H1 (cell line): ENCODE data around the gene TRIM7.

Experiments
- BACH1 ChIP-seq: IDR thresholded peaks from 2 replicates; pipeline ENCODE4 v1.6.1; 2012; ENCODE audit warnings: low read length, improper control_type of control experiment
- CHD2 ChIP-seq: IDR thresholded peaks from 2 replicates; pipeline ENCODE4 v1.6.1; 2012; ENCODE audit warnings: low read length, improper control_type of control experiment
- EZH2 ChIP-seq: fragments of 200-600 bp; sonication (generic); IDR thresholded peaks from 2 replicates; pipeline ENCODE4 v1.7.1; 2012; ENCODE audit warnings: low read depth, mild to moderate bottlenecking, moderate library complexity, low read length, inconsistent platforms; ENCODE audit not compliant: severe bottlenecking
- GTF2F1 ChIP-seq: IDR thresholded peaks from 2 replicates; pipeline ENCODE4 v1.6.1; 2012; ENCODE audit warnings: low read depth, low read length, improper control_type of control experiment, borderline replicate concordance
- JUN ChIP-seq: IDR thresholded peaks from 2 replicates; pipeline ENCODE4 v1.6.1; 2011; ENCODE audit warnings: low read depth, mild to moderate bottlenecking, improper control_type of control experiment, low read length
- POLR2A ChIP-seq, 2 experiments: IDR thresholded peaks; 1 replicate in 1 of 2; 2 replicates in 1 of 2; pipeline ENCODE4 v1.6.1; 2011; ENCODE audit warnings: low read depth in 2 of 2, low read length in 2 of 2, mild to moderate bottlenecking in 2 of 2; ENCODE audit errors: control extremely low read depth in 1 of 2
- POLR2AphosphoS5 ChIP-seq: IDR thresholded peaks from 2 replicates; pipeline ENCODE4 v1.6.1; 2011; ENCODE audit warnings: low read depth, low read length
- RNF2 ChIP-seq: fragments of 200-900, 300-1000 bp; sonication (generic); IDR thresholded peaks from 2 replicates; pipeline ENCODE4 v1.7.1; 2016; ENCODE audit warnings: borderline replicate concordance, low read depth, mild to moderate bottlenecking, antibody characterized with exemption, low read length; ENCODE audit not compliant: poor library complexity, severe bottlenecking; ENCODE audit errors: missing control alignments
- TAF1 ChIP-seq: IDR thresholded peaks from 2 replicates; pipeline ENCODE4 v1.6.1; 2011; ENCODE audit warnings: mild to moderate bottlenecking, low read depth, low read length
- TF ChIP-seq, protein P1 (sequence below), 3 experiments: IDR thresholded peaks; 1 replicate in 2 of 3; 2 replicates in 1 of 3; pipeline versions ENCODE4 v1.5.1 to v1.6.1; 2011; ENCODE audit warnings: low read length in 3 of 3, mild to moderate bottlenecking in 3 of 3, inconsistent platforms in 2 of 3, low read depth in 1 of 3, moderate library complexity in 1 of 3; ENCODE audit not compliant: insufficient read depth in 1 of 3; ENCODE audit errors: control extremely low read depth in 1 of 3
- TF ChIP-seq, protein P2 (sequence below): IDR thresholded peaks from 2 replicates; pipeline ENCODE4 v1.6.1; 2012; ENCODE audit warnings: inconsistent platforms
- TF ChIP-seq, protein P3 (sequence below): IDR thresholded peaks from 2 replicates; pipeline ENCODE4 v1.6.1; 2012; ENCODE audit warnings: inconsistent platforms

DNA sequence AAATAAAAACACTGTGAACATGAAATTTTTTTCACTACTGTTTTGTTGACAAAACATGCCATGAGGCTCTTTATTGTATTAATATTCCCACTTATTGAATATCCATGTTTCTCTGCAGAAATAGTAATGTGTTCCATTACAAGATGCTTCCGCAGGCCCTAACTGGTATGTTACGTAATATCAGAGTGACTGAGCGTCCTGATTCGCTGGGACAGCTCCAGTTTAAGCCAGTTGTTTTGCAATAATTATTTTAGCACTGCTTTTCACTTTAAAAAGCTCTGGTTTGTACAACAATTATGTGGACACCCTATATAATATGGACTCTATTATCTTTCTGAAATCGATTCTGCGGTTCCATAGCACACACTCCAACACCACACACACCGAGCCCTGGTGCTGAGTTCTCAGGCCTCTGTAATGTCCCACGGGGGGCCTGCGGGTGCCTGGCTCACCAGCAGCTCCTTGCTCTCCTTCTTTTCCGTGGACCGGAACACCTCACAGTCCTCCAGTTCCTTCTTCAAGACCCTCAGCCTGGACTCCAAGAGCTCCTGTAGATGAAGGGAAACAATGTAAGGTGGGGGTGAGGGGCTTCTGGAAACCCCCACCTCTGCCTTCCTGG lies 1.8 kb downstream of the TRIM7 start:
- TF ChIP-seq GTF2F1 (no peak), CHD2 (no peak), EZH2 (no peak), POLR2A (IDR thresholded peaks at IDR 0.05; ENCODE audit: control extremely low read depth in 1 of 2, low read depth in 2 of 2, low read length in 2 of 2) (no peak), BACH1 (no peak), RNF2 (no peak), POLR2AphosphoS5 (no peak), JUN (no peak), TAF1 (no peak)
- TF ChIP-seq, protein P1, sequence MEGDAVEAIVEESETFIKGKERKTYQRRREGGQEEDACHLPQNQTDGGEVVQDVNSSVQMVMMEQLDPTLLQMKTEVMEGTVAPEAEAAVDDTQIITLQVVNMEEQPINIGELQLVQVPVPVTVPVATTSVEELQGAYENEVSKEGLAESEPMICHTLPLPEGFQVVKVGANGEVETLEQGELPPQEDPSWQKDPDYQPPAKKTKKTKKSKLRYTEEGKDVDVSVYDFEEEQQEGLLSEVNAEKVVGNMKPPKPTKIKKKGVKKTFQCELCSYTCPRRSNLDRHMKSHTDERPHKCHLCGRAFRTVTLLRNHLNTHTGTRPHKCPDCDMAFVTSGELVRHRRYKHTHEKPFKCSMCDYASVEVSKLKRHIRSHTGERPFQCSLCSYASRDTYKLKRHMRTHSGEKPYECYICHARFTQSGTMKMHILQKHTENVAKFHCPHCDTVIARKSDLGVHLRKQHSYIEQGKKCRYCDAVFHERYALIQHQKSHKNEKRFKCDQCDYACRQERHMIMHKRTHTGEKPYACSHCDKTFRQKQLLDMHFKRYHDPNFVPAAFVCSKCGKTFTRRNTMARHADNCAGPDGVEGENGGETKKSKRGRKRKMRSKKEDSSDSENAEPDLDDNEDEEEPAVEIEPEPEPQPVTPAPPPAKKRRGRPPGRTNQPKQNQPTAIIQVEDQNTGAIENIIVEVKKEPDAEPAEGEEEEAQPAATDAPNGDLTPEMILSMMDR (IDR thresholded peaks at IDR 0.05; ENCODE audit: control extremely low read depth in 1 of 3, insufficient read depth in 1 of 3, low read depth in 1 of 3, low read length in 3 of 3) = no peak
- TF ChIP-seq, protein P2, sequence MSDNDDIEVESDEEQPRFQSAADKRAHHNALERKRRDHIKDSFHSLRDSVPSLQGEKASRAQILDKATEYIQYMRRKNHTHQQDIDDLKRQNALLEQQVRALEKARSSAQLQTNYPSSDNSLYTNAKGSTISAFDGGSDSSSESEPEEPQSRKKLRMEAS = no peak
- TF ChIP-seq, protein P3, sequence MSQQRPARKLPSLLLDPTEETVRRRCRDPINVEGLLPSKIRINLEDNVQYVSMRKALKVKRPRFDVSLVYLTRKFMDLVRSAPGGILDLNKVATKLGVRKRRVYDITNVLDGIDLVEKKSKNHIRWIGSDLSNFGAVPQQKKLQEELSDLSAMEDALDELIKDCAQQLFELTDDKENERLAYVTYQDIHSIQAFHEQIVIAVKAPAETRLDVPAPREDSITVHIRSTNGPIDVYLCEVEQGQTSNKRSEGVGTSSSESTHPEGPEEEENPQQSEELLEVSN = no peak
